ENCODE measurements around the gene PSMD14.

- TF ChIP-seq TAF1 (IDR thresholded peaks at IDR 0.05; ENCODE audit: borderline replicate concordance, low read depth, low read length) (no peak), POLR2A (IDR thresholded peaks at IDR 0.05; ENCODE audit: low read depth, low read length) (no peak)
Measured at GRCh38 chr2:161352719-161353118, 44.5 kb downstream of the PSMD14 start.

Measured in GM12892 (cell line).